ENCODE results near the gene GPC5. TPM values are rescaled to one million over a fixed set of nuclear protein-coding genes. Genes with fewer than 3 reads are reported as not detected.

GPC5 gene
- total and polyA plus RNA-seq, 2 of the 13 experiments (the other 11 are each of a cell fraction or from before 2014, with no cell fraction given) = 0.02 to 0.07 TPM

- ATAC-seq (no peak), FAIRE-seq (no peak), DNase-seq (ENCODE audit: low spot score) (no peak)
- BruUV-seq (replicated peaks) = no TSS peak
- 98% methylated on average over 3 of the region's 3 CpGs for WGBS (ENCODE audit: low lambda C conversion rate)
- Histone ChIP-seq H3K27ac (ENCODE audit: extremely low read length, insufficient read depth, low read length) (no peak overlapping the region), H3K4me1 (ENCODE audit: insufficient read depth, low read length) (peaks cover 20% of the 10 kb centered on the region), H2AFZ (ENCODE audit: low read length) (no peak overlapping the region), H3K4me3 (replicated peaks in 1 of 3; ENCODE audit: insufficient read depth in 1 of 3, low read depth in 2 of 3, low read length in 3 of 3) (no peak overlapping the region), H3K79me2 (ENCODE audit: insufficient read depth, low read length) (no peaks in the 10 kb centered on the region), H3K27me3 (ENCODE audit: control insufficient read depth in 1 of 2, insufficient read depth in 2 of 2, low read length in 2 of 2) (no peaks in the 10 kb centered on the region), H4K20me1 (ENCODE audit: insufficient read depth, low read length) (no peaks in the 10 kb centered on the region), H3K9ac (ENCODE audit: insufficient read depth, low read depth, low read length) (no peak overlapping the region), H3K9me3 (ENCODE audit: low read length) (no peaks in the 10 kb centered on the region), H3K36me3 (replicated peaks in 1 of 2; ENCODE audit: control insufficient read depth in 1 of 2, insufficient read depth in 2 of 2, low read length in 2 of 2) (no peaks in the 10 kb centered on the region), H3K4me2 (ENCODE audit: low read depth, low read length) (no peak overlapping the region)
- intact Hi-C loops (cut with micrococcal nuclease; ENCODE audit: unreplicated experiment) (no loop called here), in situ Hi-C loops (cut with HindIII; ENCODE audit: extremely low pct_ligation_motif_present, low pct_unique_long_range_greater_than_20kb) (no loop called here)
- ChIA-PET POLR2A (no interaction called here), CTCF (ENCODE audit: low intra/inter-chr PET ratio, low total read pairs) (no interaction called here)
- TF ChIP-seq RFX1 (IDR thresholded peaks at IDR 0.05) = no peak
- no peak for TF ChIP-seq ZNF326 (CRISPR knock-in tag; IDR thresholded peaks at IDR 0.05; ENCODE audit: borderline replicate concordance)
- TF ChIP-seq ZZZ3 (CRISPR knock-in tag; IDR thresholded peaks at IDR 0.05; ENCODE audit: borderline replicate concordance) = no peak
- no peak for TF ChIP-seq RARG (CRISPR knock-in tag; IDR thresholded peaks at IDR 0.05; ENCODE audit: low read depth)
- TF ChIP-seq ETV6 (CRISPR knock-in tag; conservative IDR thresholded peaks at IDR 0.05) = no peak
- no peak for TF ChIP-seq ZNF280B (CRISPR knock-in tag; IDR thresholded peaks at IDR 0.05; ENCODE audit: borderline replicate concordance)
Observed at GRCh38 chr13:91368676-91369440, 29.6 kb upstream of the GPC5 start.

- no TSS peak for BruUV-seq (replicated peaks)
- no peak overlapping the region for H3K9ac ChIP-seq (ENCODE audit: insufficient read depth, low read depth, low read length)
- DNase-seq (ENCODE audit: low spot score) (no peak), ATAC-seq (no peak), FAIRE-seq (no peak)
- H3K4me3 ChIP-seq (replicated peaks in 1 of 3; ENCODE audit: insufficient read depth in 1 of 3, low read depth in 2 of 3, low read length in 3 of 3) = no peak overlapping the region
- no peak for TF ChIP-seq TFAP4 (IDR thresholded peaks at IDR 0.05; ENCODE audit: borderline replicate concordance, low read depth)
- H3K27me3 ChIP-seq (ENCODE audit: control insufficient read depth in 1 of 2, insufficient read depth in 2 of 2, low read length in 2 of 2) = no peaks in the 10 kb centered on the region
- H3K4me2 ChIP-seq (ENCODE audit: low read depth, low read length) = no peak overlapping the region
- ChIA-PET POLR2A (interaction anchor here (1.2 kb wide), 1 partner anchor 11 kb away, joined by 3 read pairs; no protein-coding TSS in a partner anchor), CTCF (ENCODE audit: low intra/inter-chr PET ratio, low total read pairs) (no interaction called here)
- no peaks in the 10 kb centered on the region for H3K9me3 ChIP-seq (ENCODE audit: low read length)
- no peak overlapping the region for H3K27ac ChIP-seq (ENCODE audit: extremely low read length, insufficient read depth, low read length)
- 78% methylated on average over 3 of the region's 3 CpGs for WGBS (ENCODE audit: low lambda C conversion rate)
- intact Hi-C loops (cut with micrococcal nuclease; ENCODE audit: unreplicated experiment) = no loop called here
- peaks cover 19% of the 10 kb centered on the region for H3K4me1 ChIP-seq (ENCODE audit: insufficient read depth, low read length)
- H3K79me2 ChIP-seq (ENCODE audit: insufficient read depth, low read length) = no peaks in the 10 kb centered on the region
- no peaks in the 10 kb centered on the region for H4K20me1 ChIP-seq (ENCODE audit: insufficient read depth, low read length)
- H3K36me3 ChIP-seq (replicated peaks in 1 of 2; ENCODE audit: control insufficient read depth in 1 of 2, insufficient read depth in 2 of 2, low read length in 2 of 2) = no peaks in the 10 kb centered on the region
- in situ Hi-C loops (cut with HindIII; ENCODE audit: extremely low pct_ligation_motif_present, low pct_unique_long_range_greater_than_20kb) = no loop called here
- no peak overlapping the region for H2AFZ ChIP-seq (ENCODE audit: low read length)
Observed at GRCh38 chr13:91369441-91369831, 29.0 kb upstream of the GPC5 start.

Data from HepG2 (cell line).